ENCODE data around the gene RNF182. TPM values are rescaled to one million over a fixed set of nuclear protein-coding genes. Genes with fewer than 3 reads are reported as not detected.
"Not testable (repeated sequence)": the region's sequence is repeated elsewhere in the genome, so short reads cannot be mapped to it uniquely, and the experiment has no call there.

Gene RNF182
- total and polyA plus RNA-seq, 2 donors (not counting 1 experiment from before 2014, with no cell fraction given) = 2.5 to 14.1 TPM

DNA sequence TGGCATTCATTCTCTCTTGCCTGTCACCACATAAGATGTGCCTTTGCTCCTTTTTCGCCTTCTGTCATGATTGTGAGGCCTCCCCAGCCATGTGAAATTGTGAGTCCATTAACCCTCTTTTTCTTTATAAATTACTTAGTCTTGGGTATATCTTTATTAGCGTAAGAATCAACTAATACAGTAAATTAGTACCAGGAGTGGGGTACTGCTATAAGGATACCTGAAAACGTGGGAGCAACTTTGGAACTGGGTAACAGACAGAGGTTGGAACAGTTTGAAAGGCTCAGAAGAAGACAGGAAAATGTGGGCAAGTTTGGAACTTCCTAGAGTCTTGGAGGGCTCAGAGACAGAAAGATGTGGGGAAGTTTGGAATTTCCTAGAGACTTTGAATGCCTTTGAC is 46.6 kb downstream of the RNF182 start:
- Histone ChIP-seq H4K20me1 (ENCODE audit: control insufficient read depth, extremely low read depth, insufficient read depth, low read length) (no peaks in the 10 kb centered on the region), H3K36me3 (ENCODE audit: control insufficient read depth, insufficient read depth, low read length) (no peaks in the 10 kb centered on the region), H3K27me3 (ENCODE audit: control insufficient read depth, insufficient read depth, low read length) (no peaks in the 10 kb centered on the region), H3K4me2 (ENCODE audit: extremely low read depth, insufficient read depth, low read length) (no peak overlapping the region), H3K27ac (ENCODE audit: insufficient read depth, low read length) (no peak overlapping the region), H2AFZ (ENCODE audit: low read length) (no peak overlapping the region), H3K4me1 (ENCODE audit: control insufficient read depth, extremely low read depth, insufficient read depth, low read length) (no peaks in the 10 kb centered on the region), H3K9me3 (ENCODE audit: control insufficient read depth, insufficient read depth, low read depth, low read length) (no peaks in the 10 kb centered on the region), H3K9ac (ENCODE audit: insufficient read depth, low read length) (no peak overlapping the region), H3K79me2 (ENCODE audit: control insufficient read depth, insufficient read depth, low read length) (no peaks in the 10 kb centered on the region), H3K4me3 (replicated peaks in 1 of 4; ENCODE audit: control extremely low read depth in 1 of 4, insufficient read depth in 1 of 4, low read depth in 3 of 4, low read length in 4 of 4) (no peak overlapping the region)
- TF ChIP-seq CTCF (conservative IDR thresholded peaks at IDR 0.05 in 1 of 2, IDR thresholded peaks at IDR 0.05 in 1 of 2; ENCODE audit: low read depth in 1 of 2, low read length in 2 of 2) (no peak), EZH2 (IDR thresholded peaks at IDR 0.05; ENCODE audit: low read length, missing control alignments) (no peak)
- no peak for DNase-seq (ENCODE audit: low read depth in 2 of 2)

GRCh38 chr6:13972602-13973001 is 47.9 kb downstream of the RNF182 start:
- DNase-seq (ENCODE audit: low read depth in 2 of 2); H3K9me3 ChIP-seq (ENCODE audit: control insufficient read depth, insufficient read depth, low read depth, low read length); H3K27ac ChIP-seq (ENCODE audit: insufficient read depth, low read length); H3K79me2 ChIP-seq (ENCODE audit: control insufficient read depth, insufficient read depth, low read length); H3K27me3 ChIP-seq (ENCODE audit: control insufficient read depth, insufficient read depth, low read length); H3K4me3 ChIP-seq (replicated peaks in 1 of 4; ENCODE audit: control extremely low read depth in 1 of 4, insufficient read depth in 1 of 4, low read depth in 3 of 4, low read length in 4 of 4); H3K4me2 ChIP-seq (ENCODE audit: extremely low read depth, insufficient read depth, low read length); H2AFZ ChIP-seq (ENCODE audit: low read length); H3K4me1 ChIP-seq (ENCODE audit: control insufficient read depth, extremely low read depth, insufficient read depth, low read length); H3K36me3 ChIP-seq (ENCODE audit: control insufficient read depth, insufficient read depth, low read length); H4K20me1 ChIP-seq (ENCODE audit: control insufficient read depth, extremely low read depth, insufficient read depth, low read length); H3K9ac ChIP-seq (ENCODE audit: insufficient read depth, low read length): not testable (repeated sequence)

DNA sequence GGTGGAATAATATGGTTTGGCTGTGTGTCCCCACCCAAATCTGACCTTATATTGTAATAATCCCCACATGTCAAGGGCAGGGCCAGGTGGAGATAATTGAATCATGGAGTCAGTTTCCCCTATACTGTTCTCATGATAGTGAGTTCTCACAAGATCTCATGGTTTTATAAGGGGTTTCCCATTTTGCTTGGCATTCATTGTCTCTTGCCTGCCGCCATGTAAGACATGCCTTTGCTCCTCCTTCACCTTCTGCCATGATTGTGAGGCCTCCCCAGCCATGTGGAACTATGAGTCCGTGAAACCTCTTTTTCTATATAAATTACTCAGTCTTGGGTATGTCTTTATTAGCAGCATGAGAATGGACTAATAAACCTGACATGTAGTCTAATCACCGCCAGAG is 48.7 kb downstream of the RNF182 start:
- H3K27me3 ChIP-seq (ENCODE audit: control insufficient read depth, insufficient read depth, low read length); H4K20me1 ChIP-seq (ENCODE audit: control insufficient read depth, extremely low read depth, insufficient read depth, low read length); DNase-seq (ENCODE audit: low read depth in 2 of 2); H3K27ac ChIP-seq (ENCODE audit: insufficient read depth, low read length); H3K79me2 ChIP-seq (ENCODE audit: control insufficient read depth, insufficient read depth, low read length); H3K36me3 ChIP-seq (ENCODE audit: control insufficient read depth, insufficient read depth, low read length); H3K4me2 ChIP-seq (ENCODE audit: extremely low read depth, insufficient read depth, low read length); H3K9ac ChIP-seq (ENCODE audit: insufficient read depth, low read length); H3K9me3 ChIP-seq (ENCODE audit: control insufficient read depth, insufficient read depth, low read depth, low read length); H3K4me1 ChIP-seq (ENCODE audit: control insufficient read depth, extremely low read depth, insufficient read depth, low read length); H3K4me3 ChIP-seq (replicated peaks in 1 of 4; ENCODE audit: control extremely low read depth in 1 of 4, insufficient read depth in 1 of 4, low read depth in 3 of 4, low read length in 4 of 4); H2AFZ ChIP-seq (ENCODE audit: low read length): not testable (repeated sequence)

DNA sequence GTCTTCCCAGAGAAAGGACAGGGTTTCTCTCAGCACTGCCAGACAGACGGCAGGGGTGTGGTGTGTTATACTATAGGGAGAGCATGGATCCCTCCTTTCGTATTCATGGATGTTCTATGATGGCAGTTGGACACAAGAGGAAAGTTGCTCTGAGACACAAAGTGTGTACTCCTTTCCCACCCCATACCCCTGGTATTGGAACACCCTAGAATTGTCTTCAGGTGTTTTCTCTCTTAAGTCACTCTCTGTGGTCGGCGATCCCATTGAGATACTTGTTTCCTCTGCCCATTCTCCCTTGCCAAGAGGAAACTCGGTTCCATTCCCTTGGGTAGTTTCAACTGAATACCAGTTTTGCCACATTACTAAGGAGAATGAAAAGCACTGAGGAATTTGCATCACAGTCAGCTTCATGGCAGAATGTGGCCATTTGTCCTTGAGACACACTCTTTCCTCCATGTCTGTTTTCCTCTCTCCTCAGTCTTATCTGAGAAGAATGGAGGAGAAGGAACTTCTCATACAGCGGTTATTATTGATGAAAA is 53.4 kb downstream of the RNF182 start:
- H2AFZ ChIP-seq (ENCODE audit: low read length) = no peak overlapping the region
- no peaks in the 10 kb centered on the region for H4K20me1 ChIP-seq (ENCODE audit: control insufficient read depth, extremely low read depth, insufficient read depth, low read length)
- no peak for TF ChIP-seq CTCF (conservative IDR thresholded peaks at IDR 0.05 in 1 of 2, IDR thresholded peaks at IDR 0.05 in 1 of 2; ENCODE audit: low read depth in 1 of 2, low read length in 2 of 2)
- no peak for TF ChIP-seq EZH2 (IDR thresholded peaks at IDR 0.05; ENCODE audit: low read length, missing control alignments)
- no peak overlapping the region for H3K9ac ChIP-seq (ENCODE audit: insufficient read depth, low read length)
- H3K4me2 ChIP-seq (ENCODE audit: extremely low read depth, insufficient read depth, low read length) = no peak overlapping the region
- H3K4me3 ChIP-seq (replicated peaks in 1 of 4; ENCODE audit: control extremely low read depth in 1 of 4, insufficient read depth in 1 of 4, low read depth in 3 of 4, low read length in 4 of 4) = no peak overlapping the region
- no peaks in the 10 kb centered on the region for H3K36me3 ChIP-seq (ENCODE audit: control insufficient read depth, insufficient read depth, low read length)
- H3K9me3 ChIP-seq (ENCODE audit: control insufficient read depth, insufficient read depth, low read depth, low read length) = no peaks in the 10 kb centered on the region
- H3K4me1 ChIP-seq (ENCODE audit: control insufficient read depth, extremely low read depth, insufficient read depth, low read length) = no peaks in the 10 kb centered on the region
- H3K27me3 ChIP-seq (ENCODE audit: control insufficient read depth, insufficient read depth, low read length) = no peaks in the 10 kb centered on the region
- H3K79me2 ChIP-seq (ENCODE audit: control insufficient read depth, insufficient read depth, low read length) = no peaks in the 10 kb centered on the region
- H3K27ac ChIP-seq (ENCODE audit: insufficient read depth, low read length) = no peak overlapping the region
- DNase-seq (ENCODE audit: low read depth in 2 of 2) = no peak
